GM23338 (cell line): Measurements from ENCODE around the gene TULP4. TPM values are rescaled to one million over a fixed set of nuclear protein-coding genes. Genes with fewer than 3 reads are reported as not detected.

Experiments
- ATAC-seq: fragments of 200-7000 bp; cut with Tn5 transposase; 3 replicates; pipeline ENCODE4 v1.9.1; 2020
- DNase-seq: peaks from one replicate; pipeline ENCODE4 v3.0.0-alpha.2; 2015; ENCODE audit warnings: low spot score
- H2AFZ ChIP-seq: fragments of 200-600 bp; sonication (generic); 2 replicates; pipeline ENCODE4 v1.8.0; 2016; ENCODE audit warnings: antibody characterized with exemption, mild to moderate bottlenecking, moderate library complexity
- H3F3A ChIP-seq: fragments of 200-600 bp; sonication (generic); replicated peaks from 2 replicates; pipeline ENCODE4 v1.8.0; 2017; ENCODE audit warnings: antibody characterized with exemption, mixed run types, low read depth
- H3K27ac ChIP-seq: fragments of 200-600 bp; sonication (generic); 2 replicates; pipeline ENCODE4 v1.6.1; 2016; ENCODE audit warnings: low read depth
- H3K27me3 ChIP-seq: fragments of 200-600 bp; sonication (generic); 2 replicates; pipeline ENCODE4 v1.8.0; 2016; ENCODE audit warnings: mild to moderate bottlenecking, mixed run types, moderate library complexity; ENCODE audit not compliant: insufficient read depth
- H3K36me3 ChIP-seq: fragments of 200-600 bp; sonication (generic); 2 replicates; pipeline ENCODE4 v1.8.0; 2016; ENCODE audit warnings: mild to moderate bottlenecking; ENCODE audit not compliant: insufficient read depth
- H3K4me1 ChIP-seq: fragments of 200-600 bp; sonication (generic); 2 replicates; pipeline ENCODE4 v1.8.0; 2016; ENCODE audit warnings: mild to moderate bottlenecking, moderate library complexity; ENCODE audit not compliant: insufficient read depth
- H3K4me2 ChIP-seq: fragments of 200-600 bp; sonication (generic); 2 replicates; pipeline ENCODE4 v1.7.1; 2017; ENCODE audit warnings: mixed run types
- H3K4me3 ChIP-seq: fragments of 200-600 bp; sonication (generic); 2 replicates; pipeline ENCODE4 v1.6.1; 2016; ENCODE audit warnings: mixed run types
- H3K79me2 ChIP-seq: fragments of 200-600 bp; sonication (generic); replicated peaks from 2 replicates; pipeline ENCODE4 v1.8.0; 2017; ENCODE audit warnings: mild to moderate bottlenecking; ENCODE audit not compliant: insufficient read depth
- H3K9me2 ChIP-seq: fragments of 200-600 bp; sonication (generic); 2 replicates; pipeline ENCODE4 v1.8.0; 2017; ENCODE audit not compliant: insufficient read depth
- H4K20me1 ChIP-seq: fragments of 200-600 bp; sonication (generic); replicated peaks from 2 replicates; pipeline ENCODE4 v1.8.0; 2017; ENCODE audit warnings: mild to moderate bottlenecking; ENCODE audit not compliant: insufficient read depth
- H3K27ac Mint-ChIP-seq: 2 replicates; pipeline ENCODE4 v1.8.0; 2020; ENCODE audit warnings: inconsistent platforms, mild to moderate bottlenecking, moderate library complexity, mixed read lengths
- H3K27me3 Mint-ChIP-seq: 3 replicates; pipeline ENCODE4 v1.8.0; 2022; ENCODE audit warnings: low read depth, mild to moderate bottlenecking, moderate library complexity, mixed read lengths, inconsistent platforms; ENCODE audit not compliant: insufficient read depth, poor library complexity
- H3K36me3 Mint-ChIP-seq: 3 replicates; pipeline ENCODE4 v1.8.0; 2021; ENCODE audit warnings: low read depth, mild to moderate bottlenecking, inconsistent platforms, moderate library complexity, mixed read lengths
- H3K4me1 Mint-ChIP-seq: 3 replicates; pipeline ENCODE4 v1.8.0; 2020; ENCODE audit warnings: mild to moderate bottlenecking, inconsistent platforms, mixed read lengths
- H3K4me3 Mint-ChIP-seq: 3 replicates; pipeline ENCODE4 v1.8.0; 2021; ENCODE audit warnings: moderate library complexity, mild to moderate bottlenecking, inconsistent platforms, mixed read lengths
- H3K9me3 Mint-ChIP-seq: 3 replicates; pipeline ENCODE4 v1.8.0; 2020; ENCODE audit warnings: moderate library complexity, mild to moderate bottlenecking, inconsistent platforms, mixed read lengths
- CREB1 ChIP-seq: fragments of 250-450 bp; sonication (Bioruptor Pico); IDR thresholded peaks from 2 replicates; pipeline ENCODE4 v1.5.0; 2020; ENCODE audit warnings: low read depth, mild to moderate bottlenecking, moderate library complexity
- CTCF ChIP-seq, 2 experiments: fragments of 200-600 bp in 1 of 2; sonication (generic) in 1 of 2; conservative IDR thresholded peaks; 2 replicates each; pipeline versions ENCODE4 v1.5.1 to v1.6.1; 2016 to 2017; ENCODE audit warnings: antibody characterized with exemption in 2 of 2, low read depth in 2 of 2, mild to moderate bottlenecking in 2 of 2, moderate library complexity in 1 of 2
- ETS1 ChIP-seq: IDR thresholded peaks from 2 replicates; pipeline ENCODE4 v1.6.1; 2016; ENCODE audit warnings: antibody characterized with exemption
- EZH2 ChIP-seq: fragments of 200-600 bp; sonication (generic); IDR thresholded peaks from one replicate; pipeline ENCODE4 v1.8.0; 2017; ENCODE audit warnings: antibody characterized with exemption, mild to moderate bottlenecking, low read depth; ENCODE audit not compliant: unreplicated experiment
- JUNB ChIP-seq: IDR thresholded peaks from one replicate; pipeline ENCODE4 v1.6.1; 2016; ENCODE audit warnings: antibody characterized with exemption; ENCODE audit not compliant: unreplicated experiment
- POLR2AphosphoS5 ChIP-seq: IDR thresholded peaks from 2 replicates; pipeline ENCODE4 v1.6.1; 2016; ENCODE audit warnings: antibody characterized with exemption, low read depth
- REST ChIP-seq: IDR thresholded peaks from one replicate; pipeline ENCODE4 v1.6.1; 2018; ENCODE audit warnings: antibody characterized with exemption; ENCODE audit not compliant: unreplicated experiment
- STAT1 ChIP-seq: IDR thresholded peaks from one replicate; pipeline ENCODE4 v1.6.1; 2016; ENCODE audit warnings: antibody characterized with exemption; ENCODE audit not compliant: unreplicated experiment
- ZNF114 ChIP-seq: fragments of 250-450 bp; sonication (Bioruptor Pico); IDR thresholded peaks from 2 replicates; pipeline ENCODE4 v1.5.0; 2020; ENCODE audit warnings: mild to moderate bottlenecking, moderate library complexity
- ZNF331 ChIP-seq: fragments of 250-450 bp; sonication (Bioruptor Pico); IDR thresholded peaks from 2 replicates; pipeline ENCODE4 v1.5.0; 2020; ENCODE audit warnings: low read depth, mild to moderate bottlenecking, moderate library complexity
- polyA plus RNA-seq: library from polyadenylated mRNA; unstranded; fragments of >200 nt; fragmentation: Nextera tagmentation; extraction: Ambion mirVana; gene quantifications from 2 replicates; pipeline ENCODE4 v1.2.1, GENCODE V29; 2016
- total RNA-seq: library from RNA; depleted of rRNA; stranded (reverse); fragments of >200 nt; shearing (Covaris generic); gene quantifications from 2 replicates; pipeline ENCODE4 v1.2.3, GENCODE V29; 2014
- TF ChIP-seq, protein P1 (sequence below): fragments of 250-450 bp; sonication (Bioruptor Pico); IDR thresholded peaks from 2 replicates; pipeline ENCODE4 v1.5.0; 2020; ENCODE audit warnings: mild to moderate bottlenecking, moderate library complexity

Gene TULP4
- total and polyA plus RNA-seq, 2 experiments from 2014 or later, result 31.2 to 50.2 TPM

DNA sequence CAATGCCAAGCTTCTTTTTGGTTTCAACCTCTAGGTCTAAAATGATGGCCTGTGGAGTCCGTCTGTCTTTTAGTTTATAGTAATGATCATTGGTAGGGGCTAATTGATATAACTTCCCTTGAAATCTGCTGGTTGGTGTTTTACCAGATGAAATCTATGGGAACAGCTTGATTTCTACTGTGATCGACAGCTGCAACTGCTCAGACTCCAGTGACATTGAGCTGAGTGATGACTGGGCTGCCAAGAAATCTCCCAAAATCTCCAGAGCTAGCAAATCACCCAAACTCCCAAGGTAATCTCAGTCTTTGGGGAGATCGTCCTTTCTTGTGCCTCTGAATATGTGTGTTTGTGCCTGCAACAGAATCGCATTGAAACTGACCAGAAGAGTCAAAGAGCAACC is 177.2 kb downstream of the TULP4 start (continued):
- TF ChIP-seq, protein P1, sequence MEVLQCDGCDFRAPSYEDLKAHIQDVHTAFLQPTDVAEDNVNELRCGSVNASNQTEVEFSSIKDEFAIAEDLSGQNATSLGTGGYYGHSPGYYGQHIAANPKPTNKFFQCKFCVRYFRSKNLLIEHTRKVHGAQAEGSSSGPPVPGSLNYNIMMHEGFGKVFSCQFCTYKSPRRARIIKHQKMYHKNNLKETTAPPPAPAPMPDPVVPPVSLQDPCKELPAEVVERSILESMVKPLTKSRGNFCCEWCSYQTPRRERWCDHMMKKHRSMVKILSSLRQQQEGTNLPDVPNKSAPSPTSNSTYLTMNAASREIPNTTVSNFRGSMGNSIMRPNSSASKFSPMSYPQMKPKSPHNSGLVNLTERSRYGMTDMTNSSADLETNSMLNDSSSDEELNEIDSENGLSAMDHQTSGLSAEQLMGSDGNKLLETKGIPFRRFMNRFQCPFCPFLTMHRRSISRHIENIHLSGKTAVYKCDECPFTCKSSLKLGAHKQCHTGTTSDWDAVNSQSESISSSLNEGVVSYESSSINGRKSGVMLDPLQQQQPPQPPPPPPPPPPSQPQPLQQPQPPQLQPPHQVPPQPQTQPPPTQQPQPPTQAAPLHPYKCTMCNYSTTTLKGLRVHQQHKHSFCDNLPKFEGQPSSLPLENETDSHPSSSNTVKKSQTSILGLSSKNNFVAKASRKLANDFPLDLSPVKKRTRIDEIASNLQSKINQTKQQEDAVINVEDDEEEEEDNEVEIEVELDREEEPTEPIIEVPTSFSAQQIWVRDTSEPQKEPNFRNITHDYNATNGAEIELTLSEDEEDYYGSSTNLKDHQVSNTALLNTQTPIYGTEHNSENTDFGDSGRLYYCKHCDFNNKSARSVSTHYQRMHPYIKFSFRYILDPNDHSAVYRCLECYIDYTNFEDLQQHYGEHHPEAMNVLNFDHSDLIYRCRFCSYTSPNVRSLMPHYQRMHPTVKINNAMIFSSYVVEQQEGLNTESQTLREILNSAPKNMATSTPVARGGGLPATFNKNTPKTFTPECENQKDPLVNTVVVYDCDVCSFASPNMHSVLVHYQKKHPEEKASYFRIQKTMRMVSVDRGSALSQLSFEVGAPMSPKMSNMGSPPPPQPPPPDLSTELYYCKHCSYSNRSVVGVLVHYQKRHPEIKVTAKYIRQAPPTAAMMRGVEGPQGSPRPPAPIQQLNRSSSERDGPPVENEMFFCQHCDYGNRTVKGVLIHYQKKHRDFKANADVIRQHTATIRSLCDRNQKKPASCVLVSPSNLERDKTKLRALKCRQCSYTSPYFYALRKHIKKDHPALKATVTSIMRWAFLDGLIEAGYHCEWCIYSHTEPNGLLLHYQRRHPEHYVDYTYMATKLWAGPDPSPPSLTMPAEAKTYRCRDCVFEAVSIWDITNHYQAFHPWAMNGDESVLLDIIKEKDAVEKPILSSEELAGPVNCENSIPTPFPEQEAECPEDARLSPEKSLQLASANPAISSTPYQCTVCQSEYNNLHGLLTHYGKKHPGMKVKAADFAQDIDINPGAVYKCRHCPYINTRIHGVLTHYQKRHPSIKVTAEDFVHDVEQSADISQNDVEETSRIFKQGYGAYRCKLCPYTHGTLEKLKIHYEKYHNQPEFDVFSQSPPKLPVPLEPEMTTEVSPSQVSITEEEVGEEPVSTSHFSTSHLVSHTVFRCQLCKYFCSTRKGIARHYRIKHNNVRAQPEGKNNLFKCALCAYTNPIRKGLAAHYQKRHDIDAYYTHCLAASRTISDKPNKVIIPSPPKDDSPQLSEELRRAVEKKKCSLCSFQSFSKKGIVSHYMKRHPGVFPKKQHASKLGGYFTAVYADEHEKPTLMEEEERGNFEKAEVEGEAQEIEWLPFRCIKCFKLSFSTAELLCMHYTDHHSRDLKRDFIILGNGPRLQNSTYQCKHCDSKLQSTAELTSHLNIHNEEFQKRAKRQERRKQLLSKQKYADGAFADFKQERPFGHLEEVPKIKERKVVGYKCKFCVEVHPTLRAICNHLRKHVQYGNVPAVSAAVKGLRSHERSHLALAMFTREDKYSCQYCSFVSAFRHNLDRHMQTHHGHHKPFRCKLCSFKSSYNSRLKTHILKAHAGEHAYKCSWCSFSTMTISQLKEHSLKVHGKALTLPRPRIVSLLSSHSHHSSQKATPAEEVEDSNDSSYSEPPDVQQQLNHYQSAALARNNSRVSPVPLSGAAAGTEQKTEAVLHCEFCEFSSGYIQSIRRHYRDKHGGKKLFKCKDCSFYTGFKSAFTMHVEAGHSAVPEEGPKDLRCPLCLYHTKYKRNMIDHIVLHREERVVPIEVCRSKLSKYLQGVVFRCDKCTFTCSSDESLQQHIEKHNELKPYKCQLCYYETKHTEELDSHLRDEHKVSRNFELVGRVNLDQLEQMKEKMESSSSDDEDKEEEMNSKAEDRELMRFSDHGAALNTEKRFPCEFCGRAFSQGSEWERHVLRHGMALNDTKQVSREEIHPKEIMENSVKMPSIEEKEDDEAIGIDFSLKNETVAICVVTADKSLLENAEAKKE (CRISPR knock-in tag), result no peak
- no peak for TF ChIP-seq CREB1 (CRISPR knock-in tag)
- TF ChIP-seq EZH2, result no peak

DNA sequence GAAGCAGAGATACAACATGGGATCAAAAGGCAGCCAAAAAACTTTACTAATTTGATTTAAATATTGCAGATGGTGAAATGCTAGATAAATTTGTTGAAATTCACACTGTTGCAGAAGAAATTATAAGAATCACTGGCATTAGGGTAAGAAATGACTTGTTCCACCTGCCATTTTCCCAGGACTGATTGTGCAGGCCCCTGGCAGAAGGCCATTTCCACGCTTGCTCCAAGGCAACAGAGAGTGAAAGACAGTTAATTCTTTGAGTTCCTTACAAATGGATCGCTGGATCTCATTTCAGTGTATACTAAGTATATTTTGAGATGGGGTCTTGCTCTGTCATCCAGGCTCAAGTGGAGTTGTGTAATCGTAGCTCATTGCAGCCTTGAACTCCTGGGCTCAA is 180.6 kb downstream of the TULP4 start:
- H3K27me3 Mint-ChIP-seq, result peaks cover 11% of the 10 kb centered on the region
- no peaks in the 10 kb centered on the region for H3K4me1 Mint-ChIP-seq
- Histone ChIP-seq H3K79me2 (no peaks in the 10 kb centered on the region), H3K9me2 (no peaks in the 10 kb centered on the region), H3K36me3 (no peaks in the 10 kb centered on the region), H3K27ac (no peak overlapping the region), H3K4me2 (no peak overlapping the region), H3K27me3 (no peaks in the 10 kb centered on the region), H2AFZ (no peak overlapping the region), H3K4me1 (no peaks in the 10 kb centered on the region), H4K20me1 (no peaks in the 10 kb centered on the region; the same call in 1 of the 2 replicates), H3F3A (no peaks in the 10 kb centered on the region), H3K4me3 (no peak overlapping the region)
- H3K9me3 Mint-ChIP-seq, result no peaks in the 10 kb centered on the region
- no peak for ATAC-seq
- no peak overlapping the region for H3K27ac Mint-ChIP-seq
- no peak for DNase-seq
- peaks cover 8% of the 10 kb centered on the region; the same call in 2 of the 3 replicates for H3K36me3 Mint-ChIP-seq
- H3K4me3 Mint-ChIP-seq, result no peak overlapping the region
- TF ChIP-seq STAT1, result no peak
- TF ChIP-seq ZNF331, result no peak
- TF ChIP-seq CTCF (conservative IDR thresholded peaks at IDR 0.05; ENCODE audit: low read depth in 2 of 2), result no peak
- no peak for TF ChIP-seq CREB1 (CRISPR knock-in tag)
- no peak for TF ChIP-seq POLR2AphosphoS5
- no peak for TF ChIP-seq REST
- TF ChIP-seq ETS1, result no peak
- no peak for TF ChIP-seq ZNF114 (CRISPR knock-in tag)
- no peak for TF ChIP-seq JUNB
